GM13977 (cell line): Measurements from ENCODE around the gene ENTPD8.

Experiments used
- DNase-seq: peaks from one replicate; pipeline ENCODE4 v3.0.0; 2012; ENCODE audit warnings: low spot score
- CTCF ChIP-seq: IDR thresholded peaks from 2 replicates; pipeline ENCODE4 v1.5.1; 2012; ENCODE audit warnings: mild to moderate bottlenecking, control low read depth; ENCODE audit not compliant: insufficient read depth; ENCODE audit errors: extremely low read depth, missing control alignments
- in situ Hi-C: fragments of 300-500 bp; cut with MboI; formaldehyde crosslinking; loops from one replicate; pipeline ENCODE4 v1.12.0; 2022; ENCODE audit warnings: low sequenced_read_pairs, low pct_unique_long_range_greater_than_20kb, mixed read lengths, inconsistent platforms; ENCODE audit not compliant: unreplicated experiment

The ENTPD8 gene

GRCh38 chr9:137479892-137480685 lies 38.9 kb upstream of the ENTPD8 start:
- no peak for TF ChIP-seq CTCF
- DNase-seq = no peak
- in situ Hi-C loops = no loop called here

GRCh38 chr9:137478962-137479861 lies 38.1 kb upstream of the ENTPD8 start:
- TF ChIP-seq CTCF = no peak
- in situ Hi-C loops = no loop called here
- no peak for DNase-seq

- in situ Hi-C loops = no loop called here
- TF ChIP-seq CTCF = no peak
These were observed 37.4 kb upstream of the ENTPD8 start for GRCh38 chr9:137478613-137478961.

GRCh38 chr9:137477778-137478612 lies 36.8 kb upstream of the ENTPD8 start:
- TF ChIP-seq CTCF = no peak

More at GRCh38 chr9:137478613-137478961, 37.4 kb upstream of the ENTPD8 start:
- DNase-seq = no peak

GRCh38 chr9:137476856-137477255 lies 35.7 kb upstream of the ENTPD8 start:
- no peak for DNase-seq
- in situ Hi-C loops = no loop called here
- no peak for TF ChIP-seq CTCF

More at GRCh38 chr9:137477778-137478612, 36.8 kb upstream of the ENTPD8 start:
- in situ Hi-C loops = no loop called here
- DNase-seq = no peak

- no peak for TF ChIP-seq CTCF
- no peak for DNase-seq
- in situ Hi-C loops = no loop called here
These were observed 34.5 kb upstream of the ENTPD8 start for GRCh38 chr9:137475666-137476065.
